Right lobe of liver (tissue), 6 donors: Measurements from ENCODE around the gene MAL. TPM values are rescaled to one million over a fixed set of nuclear protein-coding genes. Genes with fewer than 3 reads are reported as not detected.

Experiments used
- ATAC-seq, 4 donors: fragments of 200-7000 bp; cut with Tn5 transposase; one replicate each; pipeline ENCODE4 v1.9.1; 2020; ENCODE audit warnings: mild to moderate bottlenecking in 4 of 4, moderate library complexity in 4 of 4
- DNase-seq, 3 donors: peaks; one replicate each; pipeline ENCODE4 v3.0.0-alpha.2; 2020
- H3K27ac ChIP-seq, 3 donors: fragments of 200-600 bp; one replicate each; pipeline ENCODE4 v1.8.0; 2022
- H3K27me3 ChIP-seq, 2 donors: fragments of 200-600 bp; one replicate each; pipeline ENCODE4 v1.8.0; 2022
- H3K36me3 ChIP-seq, 4 donors: fragments of 200-600 bp; sonication (generic) in 1 of 4; one replicate each; pipeline versions ENCODE4 v1.5.1 to v1.8.0; 2017 to 2022; ENCODE audit warnings: control low read depth in 1 of 4
- H3K4me1 ChIP-seq, 4 donors: fragments of 200-600 bp; sonication (generic) in 1 of 4; one replicate each; pipeline versions ENCODE4 v1.5.1 to v1.8.0; 2017 to 2022; ENCODE audit warnings: control low read depth in 1 of 4
- H3K4me3 ChIP-seq, 3 donors: fragments of 200-600 bp; one replicate each; pipeline ENCODE4 v1.8.0; 2022
- H3K9me3 ChIP-seq, 4 donors: fragments of 200-600 bp; sonication (generic) in 1 of 4; one replicate each; pipeline versions ENCODE4 v1.5.1 to v1.8.0; 2017 to 2022; ENCODE audit warnings: control low read depth in 1 of 4
- CTCF ChIP-seq, 4 donors: fragments of 200-600 bp in 3 of 4; fragments of 450-650 bp in 1 of 4; IDR thresholded peaks; one replicate each; pipeline versions ENCODE4 v1.5.1 to v1.8.0; 2016 to 2022; ENCODE audit warnings: antibody characterized with exemption in 4 of 4, mild to moderate bottlenecking in 2 of 4
- POLR2A ChIP-seq: fragments of 450-650 bp; IDR thresholded peaks from one replicate; pipeline ENCODE4 v1.6.1; 2017; ENCODE audit warnings: antibody characterized with exemption, mild to moderate bottlenecking
- WGBS: methylation state at CpG from one replicate; pipeline ENCODE4 v1.1.6; 2018; ENCODE audit warnings: low coverage, low lambda C conversion rate; ENCODE audit not compliant: insufficient coverage; ENCODE audit errors: missing lambda C conversion rate; 5-methylcytosine and 5-hydroxymethylcytosine counted together
- intact Hi-C, 2 donors: fragments of 100-400 bp; cut with DNase I; formaldehyde crosslinking; loops; one replicate each; pipeline versions ENCODE4 v1.11.2 to v1.14.1; 2022
- long read RNA-seq: library from polyadenylated mRNA; unstranded; transcript quantifications from one replicate; pipeline ENCODE4 v2.0.0, GENCODE V29; 2019
- total RNA-seq, 6 experiments: library from RNA; depleted of rRNA in 2 of 6; stranded (reverse); fragments of >200 nt in 2 of 6; fragmentation: NEBNext Ultra II Directional in 3 of 6; extraction: Animal tissue kit (Norgen Biotek cat#: 25700) in 3 of 6; gene quantifications; one replicate each; pipeline versions ENCODE4 v1.1.0 to v1.2.4, GENCODE V29; 2016 to 2023
- donor health status: DM: no; HTN: yes; CAD: no.
- donor health status: DM: no; HTN: no; CAD: no.
- donor health status: DM: no; HTN: no; CAD: no.
- donor health status: DM: no; HTN: yes; CAD: no.
- donor health status: DM: no; HTN: yes; CAD: no.

Gene MAL
- under 1 TPM in 1 of 6 experiments, not detected in 5; 0.24 TPM for total RNA-seq
- long read RNA-seq = 0 reads

GRCh38 chr2:95025406-95026319, at the start of gene MAL:
Gene MAL (plus strand): TSS chr2:95025708. CDS start chr2:95025793, 85 bp downstream.
- H3K9me3 ChIP-seq = no peaks in the 10 kb centered on the region
- 3% methylated on average over 41 of the region's 81 CpGs for WGBS
- no peaks in the 10 kb centered on the region for H3K36me3 ChIP-seq
- H3K27me3 ChIP-seq = peaks cover 0 to 18% of the 10 kb centered on the region in 2 donors
- intact Hi-C loops = no loop called here
- H3K4me1 ChIP-seq = peaks cover 0 to 11% (median 0%) of the 10 kb centered on the region in 4 donors
- no peak within 1 kb of the TSS for H3K27ac ChIP-seq
- ATAC-seq = no peak
- no peak within 1 kb of the TSS for H3K4me3 ChIP-seq
- no peak for TF ChIP-seq CTCF (IDR thresholded peaks at IDR 0.05)
- TF ChIP-seq POLR2A = no peak
- no peak for DNase-seq

DNA sequence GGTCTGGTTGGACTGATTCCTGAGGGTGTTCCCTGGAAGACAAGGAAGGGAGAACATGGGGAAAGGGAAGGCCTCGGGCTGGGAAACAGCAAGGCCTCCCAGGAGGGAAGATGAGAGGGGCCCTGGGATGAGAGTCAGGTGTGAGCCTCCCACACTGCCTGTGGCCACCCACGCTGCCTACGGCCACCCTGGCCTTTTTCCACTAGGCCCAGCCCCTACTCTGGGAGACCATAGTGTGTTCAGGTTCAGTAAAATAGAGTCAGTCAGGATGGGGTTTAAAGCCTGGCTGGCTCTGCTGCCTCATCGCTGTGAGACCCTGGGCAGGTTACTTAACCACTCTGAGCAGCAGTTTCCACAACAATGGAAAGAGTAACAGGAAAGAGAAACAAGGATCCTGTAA, 47.7 kb upstream of the MAL start:
- Histone ChIP-seq H3K4me1 (no peaks in the 10 kb centered on the region), H3K36me3 (no peaks in the 10 kb centered on the region), H3K9me3 (no peaks in the 10 kb centered on the region), H3K4me3 (no peak overlapping the region), H3K27me3 (no peaks in the 10 kb centered on the region), H3K27ac (no peak overlapping the region)
- no peak for TF ChIP-seq POLR2A
- TF ChIP-seq CTCF (IDR thresholded peaks at IDR 0.05) = no peak
- intact Hi-C loops = no loop called here
- DNase-seq (no peak), ATAC-seq (peak in 1 of 4 donors; percentile 21)
- 29% methylated on average over 1 of the region's 4 CpGs for WGBS

DNA sequence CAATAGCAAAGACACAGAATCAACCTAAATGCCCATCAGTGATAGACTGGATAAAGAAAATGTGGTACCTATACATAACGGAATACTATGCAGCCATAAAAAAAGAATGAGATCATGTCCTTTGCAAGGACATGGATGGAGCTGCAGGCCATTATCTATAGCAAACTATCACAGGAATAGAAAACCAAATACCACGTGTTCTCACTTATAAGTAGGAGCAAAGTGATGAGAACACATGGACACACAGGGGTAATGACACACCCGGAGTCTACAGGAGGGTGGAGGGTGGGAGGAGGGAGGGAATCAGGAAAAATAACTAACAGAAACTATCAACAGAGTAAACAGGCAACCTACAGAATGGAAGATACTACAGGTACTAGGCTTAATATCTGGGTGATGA, 46.6 kb upstream of the MAL start:
- no peak for TF ChIP-seq CTCF (IDR thresholded peaks at IDR 0.05)
- TF ChIP-seq POLR2A = no peak
- Histone ChIP-seq H3K4me1 (no peaks in the 10 kb centered on the region), H3K27ac (no peak overlapping the region), H3K36me3 (no peaks in the 10 kb centered on the region), H3K27me3 (no peaks in the 10 kb centered on the region), H3K4me3 (no peak overlapping the region), H3K9me3 (no peaks in the 10 kb centered on the region)
- intact Hi-C loops = no loop called here
- 60% methylated on average over 3 of the region's 3 CpGs for WGBS
- no peak for DNase-seq
- no peak for ATAC-seq

- Histone ChIP-seq H3K9me3 (no peaks in the 10 kb centered on the region), H3K4me1 (no peaks in the 10 kb centered on the region), H3K27me3 (no peaks in the 10 kb centered on the region), H3K36me3 (no peaks in the 10 kb centered on the region), H3K4me3 (no peak overlapping the region), H3K27ac (no peak overlapping the region)
- 44% methylated on average over 7 of the region's 10 CpGs for WGBS
- intact Hi-C loops = no loop called here
- no peak for ATAC-seq
- DNase-seq = no peak
- TF ChIP-seq POLR2A (no peak), CTCF (IDR thresholded peaks at IDR 0.05) (no peak)
Observed at GRCh38 chr2:94979406-94980375, 45.8 kb upstream of the MAL start.
